HepG2 (cell line): ENCODE results near the gene PIP4K2B. TPM values are rescaled to one million over a fixed set of nuclear protein-coding genes. Genes with fewer than 3 reads are reported as not detected.
A peak's percentile ranks its signal among the peaks of the same experiment; 100 is the strongest.

Experiments
- EZH2 ChIP-seq: conservative IDR thresholded peaks from 2 replicates; pipeline ENCODE4 v1.6.1; 2012; ENCODE audit warnings: mild to moderate bottlenecking, low read depth, low read length, moderate library complexity
- FOXO1 ChIP-seq: sonication (generic); formaldehyde crosslinking; IDR thresholded peaks from 2 replicates; pipeline ENCODE4 v1.4.0; 2020; ENCODE audit warnings: missing genetic modification reagents
- HDAC2 ChIP-seq: sonication (generic); formaldehyde crosslinking; IDR thresholded peaks from 2 replicates; pipeline ENCODE4 v1.4.0; 2020; ENCODE audit warnings: missing genetic modification reagents
- HDAC6 ChIP-seq: fragments of 200-600 bp; sonication (generic); IDR thresholded peaks from 2 replicates; pipeline ENCODE4 v1.7.0; 2017; ENCODE audit warnings: mild to moderate bottlenecking, antibody characterized with exemption, low read length, low read depth
- JARID2 ChIP-seq: sonication (generic); formaldehyde crosslinking; IDR thresholded peaks from 2 replicates; pipeline ENCODE4 v1.8.1; 2023; ENCODE audit warnings: missing genetic modification reagents, inconsistent platforms; ENCODE audit not compliant: insufficient replicate concordance
- RORA ChIP-seq: sonication (generic); formaldehyde crosslinking; IDR thresholded peaks from 2 replicates; pipeline ENCODE4 v1.5.0; 2020; ENCODE audit warnings: mild to moderate bottlenecking, missing genetic modification reagents, moderate library complexity
- RXRA ChIP-seq: sonication (generic); formaldehyde crosslinking; IDR thresholded peaks from 2 replicates; pipeline ENCODE4 v1.5.1; 2020; ENCODE audit warnings: missing genetic modification reagents
- SAP130 ChIP-seq: IDR thresholded peaks from 2 replicates; pipeline ENCODE4 v1.6.1; 2016; ENCODE audit warnings: low read depth
- SMARCC2 ChIP-seq: fragments of 450-650 bp; IDR thresholded peaks from 2 replicates; pipeline ENCODE4 v1.6.1; 2017; ENCODE audit warnings: antibody characterized with exemption, mild to moderate bottlenecking
- SP2 ChIP-seq: sonication (generic); formaldehyde crosslinking; IDR thresholded peaks from 2 replicates; pipeline ENCODE4 v1.5.1; 2020; ENCODE audit warnings: mild to moderate bottlenecking, missing genetic modification reagents
- TCF7L2 ChIP-seq: IDR thresholded peaks from 2 replicates; pipeline ENCODE4 v1.6.1; 2011; ENCODE audit warnings: mild to moderate bottlenecking, low read depth, low read length, moderate library complexity
- TOPORS ChIP-seq: sonication (generic); formaldehyde crosslinking; IDR thresholded peaks from 2 replicates; pipeline ENCODE4 v1.8.0; 2023; ENCODE audit warnings: mild to moderate bottlenecking, missing genetic modification reagents
- U2AF2 ChIP-seq: fragments of 200-400 bp; formaldehyde crosslinking; IDR thresholded peaks from 2 replicates; pipeline ENCODE4 v1.6.1; 2017; ENCODE audit warnings: low read depth, mild to moderate bottlenecking, low read length
- WIZ ChIP-seq: sonication (generic); formaldehyde crosslinking; IDR thresholded peaks from 2 replicates; pipeline ENCODE4 v1.5.1; 2020; ENCODE audit warnings: mild to moderate bottlenecking, missing genetic modification reagents
- ZFP1 ChIP-seq: IDR thresholded peaks from 2 replicates; pipeline ENCODE4 v1.6.1; 2016
- ZFX ChIP-seq: sonication (generic); formaldehyde crosslinking; IDR thresholded peaks from 2 replicates; pipeline ENCODE4 v1.4.0; 2020; ENCODE audit warnings: mild to moderate bottlenecking, low read depth, missing genetic modification reagents, moderate library complexity
- ZMAT3 ChIP-seq: sonication (generic); formaldehyde crosslinking; conservative IDR thresholded peaks from 2 replicates; pipeline ENCODE4 v1.7.0; 2021; ENCODE audit warnings: missing genetic modification reagents
- ZNF251 ChIP-seq: sonication (generic); formaldehyde crosslinking; IDR thresholded peaks from 2 replicates; pipeline ENCODE4 v1.9.0; 2021; ENCODE audit warnings: mild to moderate bottlenecking, missing genetic modification reagents
- ZNF350 ChIP-seq: sonication (generic); formaldehyde crosslinking; IDR thresholded peaks from 2 replicates; pipeline ENCODE4 v1.4.0; 2020; ENCODE audit warnings: mild to moderate bottlenecking, low read depth, missing genetic modification reagents, borderline replicate concordance
- ZNF441 ChIP-seq: sonication (generic); formaldehyde crosslinking; IDR thresholded peaks from 2 replicates; pipeline ENCODE4 v1.7.0; 2021; ENCODE audit warnings: missing genetic modification reagents, borderline replicate concordance
- ZNF446 ChIP-seq: sonication (generic); formaldehyde crosslinking; IDR thresholded peaks from 2 replicates; pipeline ENCODE4 v1.5.0; 2020; ENCODE audit warnings: mild to moderate bottlenecking, missing genetic modification reagents
- ZNF546 ChIP-seq: sonication (generic); formaldehyde crosslinking; conservative IDR thresholded peaks from 2 replicates; pipeline ENCODE4 v1.8.1; 2023; ENCODE audit warnings: mild to moderate bottlenecking, missing genetic modification reagents
- ZNF569 ChIP-seq: sonication (generic); formaldehyde crosslinking; IDR thresholded peaks from 2 replicates; pipeline ENCODE4 v1.5.0; 2020; ENCODE audit warnings: mild to moderate bottlenecking, missing genetic modification reagents, moderate library complexity, borderline replicate concordance
- ZNF614 ChIP-seq: IDR thresholded peaks from 2 replicates; pipeline ENCODE4 v1.6.1; 2018; ENCODE audit warnings: missing biosample characterization, missing genetic modification reagents, inconsistent platforms, borderline replicate concordance
- ZNF780A ChIP-seq: sonication (generic); formaldehyde crosslinking; IDR thresholded peaks from 2 replicates; pipeline ENCODE4 v1.8.0; 2022; ENCODE audit warnings: mild to moderate bottlenecking, missing genetic modification reagents, moderate library complexity
- ZNF816 ChIP-seq: sonication (generic); formaldehyde crosslinking; IDR thresholded peaks from 2 replicates; pipeline ENCODE4 v1.8.0; 2022; ENCODE audit warnings: missing genetic modification reagents, mild to moderate bottlenecking, borderline replicate concordance
- polyA plus RNA-seq, 8 experiments: library from polyadenylated mRNA; depleted of rRNA in 3 of 8; stranded (reverse) in 7 of 8; unstranded in 1 of 8; fragments of >200 nt; fragmentation: Illumina TruSeq in 4 of 8; extraction: Trizol in 4 of 8; gene quantifications; 2 replicates each; pipeline versions ENCODE4 v1.2.1 to v1.2.3, GENCODE V29; 2011 to 2016; ENCODE audit warnings: low read depth in 4 of 8, missing spikeins in 1 of 8, mixed read lengths in 1 of 8; ENCODE audit not compliant: insufficient read depth in 1 of 8
- total RNA-seq, 5 experiments: library from RNA; depleted of rRNA; stranded (reverse); fragments of >200 nt; fragmentation: Illumina TruSeq; extraction: Trizol; gene quantifications; 2 replicates each; pipeline ENCODE4 v1.2.3, GENCODE V29; 2016; ENCODE audit warnings: low read depth in 1 of 5
- TF ChIP-seq, protein P1 (sequence below): sonication (generic); formaldehyde crosslinking; IDR thresholded peaks from 2 replicates; pipeline ENCODE4 v1.8.0; 2022; ENCODE audit warnings: mild to moderate bottlenecking, missing genetic modification reagents, moderate library complexity
- TF ChIP-seq, protein P2 (sequence below): sonication (generic); formaldehyde crosslinking; IDR thresholded peaks from 2 replicates; pipeline ENCODE4 v1.4.0; 2020; ENCODE audit warnings: low read depth, mild to moderate bottlenecking, missing genetic modification reagents
- TF ChIP-seq, protein P3 (sequence below): sonication (generic); formaldehyde crosslinking; IDR thresholded peaks from 2 replicates; pipeline ENCODE4 v1.5.0; 2020; ENCODE audit warnings: missing genetic modification reagents, mild to moderate bottlenecking, borderline replicate concordance

The PIP4K2B gene
- total and polyA plus RNA-seq, 2 of the 13 experiments (the other 11 are each of a cell fraction or from before 2014, with no cell fraction given), result 20.4 to 54.0 TPM

DNA sequence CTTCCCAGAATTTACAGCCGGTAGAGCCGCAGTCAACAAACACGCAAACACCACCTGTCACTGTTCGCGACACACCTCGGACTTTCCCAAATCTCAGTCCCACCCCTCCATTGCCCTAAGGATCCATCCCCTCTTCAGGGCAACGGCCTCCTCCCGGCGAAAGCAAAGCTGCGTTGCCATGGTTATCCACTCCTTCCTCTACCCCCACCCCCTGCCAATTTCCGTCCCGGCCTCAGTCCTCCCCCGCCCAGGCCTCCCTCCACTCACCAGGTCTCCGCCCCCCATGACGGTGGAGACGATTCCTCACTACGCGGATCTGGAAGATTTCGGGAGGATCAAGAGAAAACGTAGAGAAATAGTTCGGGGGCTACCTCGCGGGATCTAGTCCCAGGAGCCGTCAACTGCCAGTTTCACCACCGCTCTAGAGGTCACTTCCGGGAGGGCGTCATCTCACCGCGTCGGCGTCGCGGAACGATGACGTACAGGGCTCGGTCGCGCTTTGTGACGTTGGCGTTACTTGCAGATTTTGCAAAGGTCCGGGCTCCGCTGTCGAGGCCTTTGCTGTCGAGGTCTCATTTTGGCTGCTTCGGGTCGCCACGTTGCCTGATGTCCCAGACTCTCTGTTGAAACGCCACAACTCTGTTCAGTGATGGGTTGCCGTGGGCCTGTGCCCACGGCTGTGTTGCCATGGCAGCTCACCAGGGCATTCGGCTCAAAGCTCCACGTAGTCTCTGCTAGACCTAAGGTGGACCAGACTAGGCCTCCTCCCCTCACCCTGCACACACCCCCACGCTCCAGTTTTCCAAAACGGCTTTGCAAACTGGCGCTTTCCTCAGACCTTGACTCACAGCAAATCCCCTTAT, 25.8 kb upstream of the PIP4K2B start, which contains the start of gene CWC25 (continued):
- TF ChIP-seq ZNF446 (CRISPR knock-in tag) (no peak; the same call in 1 of the 2 replicates), ZFX (peak; percentile 100), TOPORS (CRISPR knock-in tag) (peak; percentile 76), JARID2 (CRISPR knock-in tag) (peak; percentile 61), ZNF780A (CRISPR knock-in tag) (no peak), ZNF569 (CRISPR knock-in tag) (peak; percentile 95; the same call in 1 of the 2 replicates), WIZ (peak; percentile 47), RORA (no peak), ZNF614 (CRISPR knock-in tag) (peak; percentile 87), SMARCC2 (peak; percentile 97; the same call in 1 of the 2 replicates), SAP130 (peak; percentile 99), ZMAT3 (CRISPR knock-in tag) (peak; percentile 97), ZFP1 (CRISPR knock-in tag) (peak; percentile 83; the same call in 1 of the 2 replicates), TCF7L2 (no peak), EZH2 (no peak), SP2 (CRISPR knock-in tag) (peak; percentile 75), HDAC6 (no peak), ZNF816 (CRISPR knock-in tag) (peak; percentile 92), ZNF251 (no peak), FOXO1 (CRISPR knock-in tag) (peak; percentile 88; the same call in 1 of the 2 replicates), ZNF441 (peak; percentile 48), ZNF546 (CRISPR knock-in tag) (peak; percentile 38; the same call in 1 of the 2 replicates), ZNF350 (CRISPR knock-in tag) (peak; percentile 97), U2AF2 (no peak), RXRA (CRISPR knock-in tag) (peak; percentile 90), HDAC2 (peak; percentile 99)
- TF ChIP-seq, protein P1, sequence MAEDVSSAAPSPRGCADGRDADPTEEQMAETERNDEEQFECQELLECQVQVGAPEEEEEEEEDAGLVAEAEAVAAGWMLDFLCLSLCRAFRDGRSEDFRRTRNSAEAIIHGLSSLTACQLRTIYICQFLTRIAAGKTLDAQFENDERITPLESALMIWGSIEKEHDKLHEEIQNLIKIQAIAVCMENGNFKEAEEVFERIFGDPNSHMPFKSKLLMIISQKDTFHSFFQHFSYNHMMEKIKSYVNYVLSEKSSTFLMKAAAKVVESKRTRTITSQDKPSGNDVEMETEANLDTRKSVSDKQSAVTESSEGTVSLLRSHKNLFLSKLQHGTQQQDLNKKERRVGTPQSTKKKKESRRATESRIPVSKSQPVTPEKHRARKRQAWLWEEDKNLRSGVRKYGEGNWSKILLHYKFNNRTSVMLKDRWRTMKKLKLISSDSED (CRISPR knock-in tag), result no peak
- TF ChIP-seq, protein P2, sequence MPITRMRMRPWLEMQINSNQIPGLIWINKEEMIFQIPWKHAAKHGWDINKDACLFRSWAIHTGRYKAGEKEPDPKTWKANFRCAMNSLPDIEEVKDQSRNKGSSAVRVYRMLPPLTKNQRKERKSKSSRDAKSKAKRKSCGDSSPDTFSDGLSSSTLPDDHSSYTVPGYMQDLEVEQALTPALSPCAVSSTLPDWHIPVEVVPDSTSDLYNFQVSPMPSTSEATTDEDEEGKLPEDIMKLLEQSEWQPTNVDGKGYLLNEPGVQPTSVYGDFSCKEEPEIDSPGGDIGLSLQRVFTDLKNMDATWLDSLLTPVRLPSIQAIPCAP, result no peak
- TF ChIP-seq, protein P3, sequence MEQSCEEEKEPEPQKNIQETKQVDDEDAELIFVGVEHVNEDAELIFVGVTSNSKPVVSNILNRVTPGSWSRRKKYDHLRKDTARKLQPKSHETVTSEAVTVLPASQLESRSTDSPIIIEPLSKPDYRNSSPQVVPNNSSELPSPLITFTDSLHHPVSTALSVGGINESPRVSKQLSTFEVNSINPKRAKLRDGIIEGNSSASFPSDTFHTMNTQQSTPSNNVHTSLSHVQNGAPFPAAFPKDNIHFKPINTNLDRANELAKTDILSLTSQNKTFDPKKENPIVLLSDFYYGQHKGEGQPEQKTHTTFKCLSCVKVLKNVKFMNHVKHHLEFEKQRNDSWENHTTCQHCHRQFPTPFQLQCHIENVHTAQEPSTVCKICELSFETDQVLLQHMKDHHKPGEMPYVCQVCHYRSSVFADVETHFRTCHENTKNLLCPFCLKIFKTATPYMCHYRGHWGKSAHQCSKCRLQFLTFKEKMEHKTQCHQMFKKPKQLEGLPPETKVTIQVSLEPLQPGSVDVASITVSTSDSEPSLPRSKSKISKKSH (CRISPR knock-in tag), result peak; percentile 98
